A549 (cell line): ENCODE measurements around the gene ACTR1A. TPM values are rescaled to one million over a fixed set of nuclear protein-coding genes. Genes with fewer than 3 reads are reported as not detected.

Experiments used
- ATAC-seq, 2 experiments: fragments of 200-7000 bp in 1 of 2; fragments of >200 bp in 1 of 2; cut with Nextera tagmentation in 1 of 2; cut with Tn5 transposase in 1 of 2; 3 replicates each; pipeline versions ENCODE4 v1.8.0 to v1.9.1; 2018 to 2020; ENCODE audit warnings: mild to moderate bottlenecking in 1 of 2, moderate library complexity in 1 of 2
- CTCF ChIA-PET: fragments of 300-600 bp; sonication (Branson Sonifier 250); formaldehyde crosslinking; extraction: SDS; loops from one replicate; lab custom pipeline; 2021; ENCODE audit warnings: antibody characterized with exemption, inconsistent platforms; lab: Yijun Ruan, JAX
- POLR2A ChIA-PET: fragments of 350-600 bp; formaldehyde crosslinking; extraction: SDS; loops from one replicate; lab custom pipeline; 2021; ENCODE audit warnings: antibody characterized with exemption, inconsistent platforms; lab: Yijun Ruan, JAX
- DNase-seq, 2 experiments: peaks; one replicate each; pipeline versions ENCODE4 v3.0.0 to v3.0.0-alpha.2; 2011 to 2016; ENCODE audit warnings: low read depth in 1 of 2, low spot score in 1 of 2
- FAIRE-seq: peaks from 2 replicates; lab custom pipeline; 2011; peaks lifted over from hg19 to GRCh38; lab: Jason Lieb, UNC
- H3K27ac ChIP-seq, 2 experiments: fragments of >200 bp; sonication (Bioruptor Twin); formaldehyde crosslinking; 3 replicates each; pipeline ENCODE4 v1.5.1; 2016 to 2017
- H3K4me1 ChIP-seq: fragments of >200 bp; sonication (Bioruptor Twin); formaldehyde crosslinking; 3 replicates; pipeline ENCODE4 v1.6.1; 2016
- H3K4me2 ChIP-seq: fragments of >200 bp; sonication (Bioruptor Twin); formaldehyde crosslinking; 3 replicates; pipeline ENCODE4 v1.6.1; 2016
- H3K4me3 ChIP-seq: fragments of >200 bp; sonication (Bioruptor Twin); formaldehyde crosslinking; 3 replicates; pipeline ENCODE4 v1.5.1; 2016
- H3K9me3 ChIP-seq: fragments of >200 bp; sonication (Bioruptor Twin); formaldehyde crosslinking; 3 replicates; pipeline ENCODE4 v1.6.1; 2016
- CBX2 ChIP-seq: fragments of 200-600 bp; sonication (generic); IDR thresholded peaks from 2 replicates; pipeline ENCODE4 v1.6.1; 2016; ENCODE audit warnings: low read depth, mild to moderate bottlenecking, borderline replicate concordance
- CHD4 ChIP-seq: fragments of 200-600 bp; sonication (generic); IDR thresholded peaks from 2 replicates; pipeline ENCODE4 v1.6.1; 2016; ENCODE audit warnings: antibody characterized with exemption, mild to moderate bottlenecking, borderline replicate concordance
- EHMT2 ChIP-seq: fragments of 200-600 bp; sonication (generic); IDR thresholded peaks from 2 replicates; pipeline ENCODE4 v1.6.1; 2016; ENCODE audit warnings: antibody characterized with exemption, low read depth, mild to moderate bottlenecking, moderate library complexity
- FOSB ChIP-seq: fragments of 250-450 bp; sonication (Bioruptor Pico); IDR thresholded peaks from 2 replicates; pipeline ENCODE4 v1.5.0; 2020; ENCODE audit warnings: mild to moderate bottlenecking, moderate library complexity
- FOSL2 ChIP-seq, 2 experiments: fragments of 450-650 bp in 1 of 2; fragments of >200 bp in 1 of 2; sonication (Bioruptor Twin) in 1 of 2; formaldehyde crosslinking; IDR thresholded peaks; 2 replicates each; pipeline versions ENCODE4 v1.5.0 to v1.6.1; 2016 to 2020; ENCODE audit warnings: mild to moderate bottlenecking in 1 of 2, moderate library complexity in 1 of 2
- FOXS1 ChIP-seq: fragments of 250-450 bp; sonication (Bioruptor Pico); IDR thresholded peaks from 2 replicates; pipeline ENCODE4 v1.5.0; 2020; ENCODE audit warnings: mild to moderate bottlenecking, moderate library complexity
- GATA3 ChIP-seq: IDR thresholded peaks from 2 replicates; pipeline ENCODE4 v1.6.1; 2012; ENCODE audit warnings: borderline replicate concordance
- HEYL ChIP-seq: fragments of 250-450 bp; sonication (Bioruptor Pico); IDR thresholded peaks from 2 replicates; pipeline ENCODE4 v1.8.0; 2021; ENCODE audit warnings: mild to moderate bottlenecking, moderate library complexity
- HOXA7 ChIP-seq: fragments of 250-450 bp; sonication (Bioruptor Pico); IDR thresholded peaks from 2 replicates; pipeline ENCODE4 v1.5.0; 2020; ENCODE audit warnings: mild to moderate bottlenecking, moderate library complexity
- HOXB13 ChIP-seq: fragments of 250-450 bp; sonication (Bioruptor Pico); IDR thresholded peaks from 2 replicates; pipeline ENCODE4 v1.5.0; 2020; ENCODE audit warnings: low read depth, mild to moderate bottlenecking, moderate library complexity
- HOXB5 ChIP-seq: fragments of 250-450 bp; sonication (Bioruptor Pico); IDR thresholded peaks from 2 replicates; pipeline ENCODE4 v1.5.0; 2020; ENCODE audit warnings: mild to moderate bottlenecking, moderate library complexity
- JUN ChIP-seq, 2 experiments: fragments of >200 bp; sonication (Bioruptor Twin); formaldehyde crosslinking; IDR thresholded peaks; 2 replicates in 1 of 2; 3 replicates in 1 of 2; pipeline ENCODE4 v1.6.1; 2016 to 2017
- KDM1A ChIP-seq: fragments of 200-600 bp; sonication (generic); IDR thresholded peaks from 2 replicates; pipeline ENCODE4 v1.6.1; 2016; ENCODE audit warnings: low read depth, mild to moderate bottlenecking
- KDM5A ChIP-seq: fragments of 200-600 bp; sonication (generic); IDR thresholded peaks from 2 replicates; pipeline ENCODE4 v1.6.1; 2016; ENCODE audit warnings: antibody characterized with exemption, mild to moderate bottlenecking
- MAZ ChIP-seq: fragments of 150-350 bp; IDR thresholded peaks from 2 replicates; pipeline ENCODE4 v1.6.1; 2014; ENCODE audit warnings: antibody characterized with exemption, low read depth, low read length, borderline replicate concordance
- PHF8 ChIP-seq: fragments of 200-600 bp; sonication (generic); IDR thresholded peaks from 2 replicates; pipeline ENCODE4 v1.6.1; 2016; ENCODE audit warnings: low read depth, mild to moderate bottlenecking, antibody characterized with exemption, moderate library complexity, borderline replicate concordance
- POLR2A ChIP-seq: IDR thresholded peaks from 2 replicates; pipeline ENCODE4 v1.6.1; 2012; ENCODE audit warnings: mild to moderate bottlenecking, low read length
- POLR2AphosphoS2 ChIP-seq: conservative IDR thresholded peaks from 2 replicates; pipeline ENCODE4 v1.6.1; 2012; ENCODE audit warnings: low read length, improper control_type of control experiment, inconsistent platforms
- RARB ChIP-seq: fragments of 250-450 bp; sonication (Bioruptor Pico); IDR thresholded peaks from 2 replicates; pipeline ENCODE4 v1.8.0; 2021; ENCODE audit warnings: mild to moderate bottlenecking, moderate library complexity
- SMC3 ChIP-seq: fragments of >200 bp; sonication (Bioruptor Twin); formaldehyde crosslinking; IDR thresholded peaks from 3 replicates; pipeline ENCODE4 v1.6.1; 2018; ENCODE audit warnings: inconsistent platforms
- SREBF2 ChIP-seq: fragments of 450-650 bp; IDR thresholded peaks from 2 replicates; pipeline ENCODE4 v1.6.1; 2014; ENCODE audit warnings: mild to moderate bottlenecking, moderate library complexity
- ZC3H11A ChIP-seq: fragments of 450-650 bp; IDR thresholded peaks from 2 replicates; pipeline ENCODE4 v1.6.1; 2014; ENCODE audit warnings: antibody characterized with exemption, mild to moderate bottlenecking
- ZFP36 ChIP-seq: fragments of 450-650 bp; IDR thresholded peaks from 2 replicates; pipeline ENCODE4 v1.6.1; 2014; ENCODE audit warnings: borderline replicate concordance; ENCODE audit not compliant: partially characterized antibody
- ZNF302 ChIP-seq: fragments of 250-450 bp; sonication (Bioruptor Pico); IDR thresholded peaks from 2 replicates; pipeline ENCODE4 v1.9.0; 2021; ENCODE audit warnings: inconsistent platforms, mild to moderate bottlenecking, moderate library complexity
- WGBS: methylation state at CpG from one replicate; pipeline ENCODE4 v1.1.6; 2017; ENCODE audit errors: missing lambda C conversion rate; 5-methylcytosine and 5-hydroxymethylcytosine counted together
- polyA plus RNA-seq, 4 experiments: library from polyadenylated mRNA; depleted of rRNA in 3 of 4; stranded (reverse); fragments of >200 nt; fragmentation: RNase III in 1 of 4; extraction: RNeasy Plus Mini Kit Qiagen cat#74134 plus additional on column Dnase treatment in 1 of 4; gene quantifications; 2 replicates in 3 of 4; 3 replicates in 1 of 4; pipeline ENCODE4 v1.2.3, GENCODE V29; 2011 to 2017
- TF ChIP-seq, protein P1 (sequence below): IDR thresholded peaks from 2 replicates; pipeline ENCODE4 v1.6.1; 2012
- TF ChIP-seq, protein P2 (sequence below): fragments of 450-650 bp; IDR thresholded peaks from 2 replicates; pipeline ENCODE4 v1.6.1; 2014; ENCODE audit warnings: antibody characterized with exemption
- TF ChIP-seq, protein P3 (sequence below): fragments of 250-450 bp; sonication (Bioruptor Pico); IDR thresholded peaks from 2 replicates; pipeline ENCODE4 v1.5.0; 2021; ENCODE audit warnings: mild to moderate bottlenecking, moderate library complexity, borderline replicate concordance

Gene ACTR1A
- polyA plus RNA-seq, 2 of the 4 experiments (the other 2 are of a cell fraction) = 85.8 to 114 TPM

DNA sequence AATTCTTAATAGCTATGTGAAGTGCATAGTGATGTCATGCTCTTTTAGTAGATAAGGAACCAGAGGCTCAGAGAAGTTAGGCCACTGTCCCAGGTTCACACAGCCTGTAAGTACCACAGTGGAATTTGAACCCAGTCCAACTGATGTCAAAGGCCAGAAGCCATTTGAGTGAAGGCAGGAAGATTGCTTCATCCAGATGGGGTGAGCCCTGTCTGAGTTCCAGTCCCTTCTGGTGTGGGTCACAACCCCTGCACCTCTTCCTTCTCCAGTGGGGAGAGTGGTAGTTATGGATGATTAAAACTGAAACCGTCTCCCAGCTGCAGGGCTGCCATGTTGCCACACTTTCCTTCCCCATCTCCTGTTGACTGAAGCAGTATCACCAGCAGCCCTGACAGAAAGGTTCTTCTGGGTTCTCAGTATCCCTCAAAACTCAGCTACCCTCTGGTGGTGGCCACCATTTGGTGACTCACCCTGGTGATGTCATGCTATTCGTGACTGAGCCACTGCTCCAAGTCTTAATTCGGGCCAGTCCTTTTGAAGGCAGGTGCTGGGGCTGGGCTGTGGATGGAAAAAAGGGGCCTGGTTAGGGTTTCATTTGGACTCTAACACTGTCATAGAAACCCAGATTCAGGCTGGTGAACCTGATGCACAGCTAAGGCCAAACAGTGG, 49.7 kb downstream of the ACTR1A start (continued):
- TF ChIP-seq HOXB5 = no peak
- TF ChIP-seq JUN (IDR thresholded peaks at IDR 0.05) = peak in 1 of 2 experiments; percentile 24; a peak in 1 of 5 replicates
- TF ChIP-seq HOXB13 (CRISPR knock-in tag) = no peak
- no peak for TF ChIP-seq HEYL
- TF ChIP-seq MAZ = no peak
- no peak for TF ChIP-seq FOSB (CRISPR knock-in tag)
- TF ChIP-seq SREBF2 = no peak
- TF ChIP-seq CHD4 = no peak
- peak; percentile 41 for TF ChIP-seq ZFP36
- TF ChIP-seq KDM1A = peak; percentile 42; the same call in 1 of the 2 replicates

DNA sequence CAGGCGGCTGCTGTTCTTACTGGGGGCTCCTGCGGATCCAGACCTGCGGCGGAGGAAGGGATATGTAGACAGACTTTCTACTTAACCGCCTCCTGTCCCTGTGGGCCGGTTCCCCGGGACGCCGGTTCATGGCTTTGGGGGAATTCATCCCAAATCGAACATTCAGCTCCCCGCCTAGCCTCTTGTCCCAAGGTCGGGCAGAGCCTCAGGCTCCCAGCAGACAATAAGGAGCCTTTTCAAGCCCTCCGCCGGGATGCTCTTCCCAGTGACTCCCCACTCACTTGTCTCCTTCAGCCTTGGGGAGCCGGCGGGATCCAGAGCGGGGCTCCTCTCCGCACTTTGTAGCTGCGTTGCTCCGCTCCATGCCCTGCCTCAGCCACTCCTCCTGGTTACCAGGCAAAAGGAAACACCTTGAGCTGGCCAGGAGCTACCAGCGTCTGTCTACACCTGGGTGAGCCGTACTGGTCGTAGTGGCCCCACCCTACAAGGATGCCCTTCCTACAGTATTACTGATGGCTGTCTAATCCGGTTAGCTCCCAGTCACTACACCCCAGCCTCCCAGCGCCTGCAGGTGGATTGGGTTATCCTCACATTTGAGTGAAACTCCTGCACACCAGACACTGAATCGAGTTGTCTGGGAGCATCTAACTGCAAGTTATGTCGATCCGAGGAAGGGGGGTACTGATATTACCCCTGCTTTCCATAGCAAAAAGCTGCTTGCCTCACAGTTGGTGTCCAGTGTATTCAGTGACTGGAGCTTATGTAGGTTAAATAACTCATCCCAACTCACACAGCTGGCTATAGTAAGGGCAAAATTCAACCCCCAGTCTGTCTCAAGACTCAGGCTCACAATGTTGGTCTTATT, 51.2 kb downstream of the ACTR1A start, which contains the start of gene C10orf95:
Gene C10orf95 (minus strand): TSS at position 439 of the 865 bp plus-strand sequence. CDS start 450 bp downstream, outside the sequence.
- WGBS = 64% methylated on average over 25 of the region's 28 CpGs
- Histone ChIP-seq H3K9me3 (no peaks in the 10 kb centered on the region), H3K4me2 (peak within 1 kb of the TSS; percentile 87), H3K4me1 (peaks cover 54% of the 10 kb centered on the region), H3K4me3 (peak within 1 kb of the TSS; percentile 97), H3K27ac (peak within 1 kb of the TSS; percentile 89 to 95)
- ATAC-seq (peak in 1 of 2 experiments; percentile 5; a peak in 2 of 6 replicates), FAIRE-seq (no peak), DNase-seq (no peak)
- TF ChIP-seq, protein P1, sequence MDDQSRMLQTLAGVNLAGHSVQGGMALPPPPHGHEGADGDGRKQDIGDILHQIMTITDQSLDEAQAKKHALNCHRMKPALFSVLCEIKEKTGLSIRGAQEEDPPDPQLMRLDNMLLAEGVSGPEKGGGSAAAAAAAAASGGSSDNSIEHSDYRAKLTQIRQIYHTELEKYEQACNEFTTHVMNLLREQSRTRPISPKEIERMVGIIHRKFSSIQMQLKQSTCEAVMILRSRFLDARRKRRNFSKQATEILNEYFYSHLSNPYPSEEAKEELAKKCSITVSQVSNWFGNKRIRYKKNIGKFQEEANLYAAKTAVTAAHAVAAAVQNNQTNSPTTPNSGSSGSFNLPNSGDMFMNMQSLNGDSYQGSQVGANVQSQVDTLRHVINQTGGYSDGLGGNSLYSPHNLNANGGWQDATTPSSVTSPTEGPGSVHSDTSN = no peak
- TF ChIP-seq POLR2A (no peak), CBX2 (no peak), SREBF2 (no peak), KDM5A (no peak), ZNF302 (CRISPR knock-in tag) (no peak), GATA3 (no peak), EHMT2 (no peak), HOXB5 (no peak), SMC3 (no peak), FOSL2 (IDR thresholded peaks at IDR 0.05) (no peak), FOSL2 (CRISPR knock-in tag; IDR thresholded peaks at IDR 0.05) (no peak), FOXS1 (CRISPR knock-in tag) (no peak), PHF8 (no peak; the same call in 1 of the 2 replicates), CHD4 (no peak), ZC3H11A (no peak), HOXA7 (CRISPR knock-in tag) (no peak), POLR2AphosphoS2 (no peak), RARB (no peak)
- TF ChIP-seq, protein P2, sequence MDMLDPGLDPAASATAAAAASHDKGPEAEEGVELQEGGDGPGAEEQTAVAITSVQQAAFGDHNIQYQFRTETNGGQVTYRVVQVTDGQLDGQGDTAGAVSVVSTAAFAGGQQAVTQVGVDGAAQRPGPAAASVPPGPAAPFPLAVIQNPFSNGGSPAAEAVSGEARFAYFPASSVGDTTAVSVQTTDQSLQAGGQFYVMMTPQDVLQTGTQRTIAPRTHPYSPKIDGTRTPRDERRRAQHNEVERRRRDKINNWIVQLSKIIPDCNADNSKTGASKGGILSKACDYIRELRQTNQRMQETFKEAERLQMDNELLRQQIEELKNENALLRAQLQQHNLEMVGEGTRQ = no peak
- TF ChIP-seq, protein P3, sequence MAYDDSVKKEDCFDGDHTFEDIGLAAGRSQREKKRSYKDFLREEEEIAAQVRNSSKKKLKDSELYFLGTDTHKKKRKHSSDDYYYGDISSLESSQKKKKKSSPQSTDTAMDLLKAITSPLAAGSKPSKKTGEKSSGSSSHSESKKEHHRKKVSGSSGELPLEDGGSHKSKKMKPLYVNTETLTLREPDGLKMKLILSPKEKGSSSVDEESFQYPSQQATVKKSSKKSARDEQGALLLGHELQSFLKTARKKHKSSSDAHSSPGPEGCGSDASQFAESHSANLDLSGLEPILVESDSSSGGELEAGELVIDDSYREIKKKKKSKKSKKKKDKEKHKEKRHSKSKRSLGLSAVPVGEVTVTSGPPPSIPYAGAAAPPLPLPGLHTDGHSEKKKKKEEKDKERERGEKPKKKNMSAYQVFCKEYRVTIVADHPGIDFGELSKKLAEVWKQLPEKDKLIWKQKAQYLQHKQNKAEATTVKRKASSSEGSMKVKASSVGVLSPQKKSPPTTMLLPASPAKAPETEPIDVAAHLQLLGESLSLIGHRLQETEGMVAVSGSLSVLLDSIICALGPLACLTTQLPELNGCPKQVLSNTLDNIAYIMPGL (CRISPR knock-in tag) = no peak
- ChIA-PET CTCF (interaction anchor here (1.0 to 3.7 kb wide), 15 partner anchors 10 to 282 kb away, joined by 3 to 20 read pairs (median 6); partner anchors contain the start of gene CUEDC2), POLR2A (interaction anchor here (0.6 to 2.1 kb wide), 11 partner anchors 9 to 282 kb away, joined by 3 to 9 read pairs (median 4); partner anchors contain the start of gene CUEDC2)
